Sigmoid colon (tissue), 4 donors: ENCODE results near the gene SMARCE1.

ENCODE experiments used
- POLR2AphosphoS5 ChIP-seq, 4 donors: sonication (generic); formaldehyde crosslinking; IDR thresholded peaks; one replicate each; pipeline ENCODE4 v1.6.1; 2017; ENCODE audit warnings: antibody characterized with exemption in 4 of 4
- TF ChIP-seq, protein P1 (sequence below), 4 experiments: fragments of 450-650 bp in 3 of 4; fragments of 200-600 bp in 1 of 4; IDR thresholded peaks; one replicate each; pipeline ENCODE4 v1.5.1; 2016 to 2019; ENCODE audit warnings: antibody characterized with exemption in 4 of 4, mild to moderate bottlenecking in 3 of 4, moderate library complexity in 2 of 4

DNA sequence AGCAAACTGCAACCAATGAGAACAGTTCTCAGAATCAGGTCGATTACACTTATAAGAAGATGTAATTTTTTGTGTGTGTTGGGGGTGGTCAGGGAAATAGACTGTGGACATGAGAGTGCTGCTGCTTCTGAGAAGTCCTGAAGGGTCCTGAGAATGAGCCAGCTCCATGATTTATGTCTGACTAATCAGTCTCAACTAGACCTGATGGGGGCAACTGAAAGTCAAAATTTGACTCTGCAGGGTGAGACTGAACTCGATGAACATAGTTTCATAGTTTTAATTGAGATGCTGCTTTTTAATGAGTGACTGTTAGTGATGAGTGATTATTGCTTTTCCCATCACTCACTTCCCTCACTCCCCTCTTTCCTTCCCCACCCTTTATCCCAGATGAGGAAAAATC, 37.3 kb downstream of the SMARCE1 start:
- TF ChIP-seq, protein P1, sequence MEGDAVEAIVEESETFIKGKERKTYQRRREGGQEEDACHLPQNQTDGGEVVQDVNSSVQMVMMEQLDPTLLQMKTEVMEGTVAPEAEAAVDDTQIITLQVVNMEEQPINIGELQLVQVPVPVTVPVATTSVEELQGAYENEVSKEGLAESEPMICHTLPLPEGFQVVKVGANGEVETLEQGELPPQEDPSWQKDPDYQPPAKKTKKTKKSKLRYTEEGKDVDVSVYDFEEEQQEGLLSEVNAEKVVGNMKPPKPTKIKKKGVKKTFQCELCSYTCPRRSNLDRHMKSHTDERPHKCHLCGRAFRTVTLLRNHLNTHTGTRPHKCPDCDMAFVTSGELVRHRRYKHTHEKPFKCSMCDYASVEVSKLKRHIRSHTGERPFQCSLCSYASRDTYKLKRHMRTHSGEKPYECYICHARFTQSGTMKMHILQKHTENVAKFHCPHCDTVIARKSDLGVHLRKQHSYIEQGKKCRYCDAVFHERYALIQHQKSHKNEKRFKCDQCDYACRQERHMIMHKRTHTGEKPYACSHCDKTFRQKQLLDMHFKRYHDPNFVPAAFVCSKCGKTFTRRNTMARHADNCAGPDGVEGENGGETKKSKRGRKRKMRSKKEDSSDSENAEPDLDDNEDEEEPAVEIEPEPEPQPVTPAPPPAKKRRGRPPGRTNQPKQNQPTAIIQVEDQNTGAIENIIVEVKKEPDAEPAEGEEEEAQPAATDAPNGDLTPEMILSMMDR (IDR thresholded peaks at IDR 0.05): no peak
- TF ChIP-seq POLR2AphosphoS5 (IDR thresholded peaks at IDR 0.05): no peak
